Keratinocyte (primary cell): ENCODE measurements around the gene CD3E. TPM values are rescaled to one million over a fixed set of nuclear protein-coding genes. Genes with fewer than 3 reads are reported as not detected.

Experiments used
- DNase-seq: peaks from one replicate; pipeline ENCODE4 v3.0.0-alpha.2; 2011; ENCODE audit warnings: low read depth, missing footprints, low spot score
- FAIRE-seq: peaks from 2 replicates; lab custom pipeline; 2011; peaks lifted over from hg19 to GRCh38; lab: Jason Lieb, UNC
- H2AFZ ChIP-seq: 2 replicates; pipeline ENCODE4 v1.6.0; 2012; ENCODE audit warnings: low read length, control low read depth, inconsistent platforms; ENCODE audit not compliant: control insufficient read depth
- H3K27ac ChIP-seq: 2 replicates; pipeline ENCODE4 v1.5.1; 2011; ENCODE audit warnings: low read length; ENCODE audit not compliant: control insufficient read depth, insufficient read depth
- H3K27me3 ChIP-seq: 3 replicates; pipeline ENCODE4 v1.6.0; 2011; ENCODE audit warnings: low read length; ENCODE audit not compliant: control insufficient read depth, insufficient read depth; ENCODE audit errors: extremely low read depth
- H3K36me3 ChIP-seq, 2 experiments: 2 replicates in 1 of 2; 3 replicates in 1 of 2; pipeline ENCODE4 v1.5.1; 2011; ENCODE audit warnings: low read length in 2 of 2, mild to moderate bottlenecking in 1 of 2; ENCODE audit not compliant: control insufficient read depth in 2 of 2, insufficient read depth in 2 of 2; ENCODE audit errors: extremely low read depth in 1 of 2
- H3K4me1 ChIP-seq: 3 replicates; pipeline ENCODE4 v1.5.1; 2011; ENCODE audit warnings: low read length; ENCODE audit not compliant: control insufficient read depth, insufficient read depth; ENCODE audit errors: extremely low read depth
- H3K4me2 ChIP-seq: 3 replicates; pipeline ENCODE4 v1.6.0; 2011; ENCODE audit warnings: low read depth, low read length; ENCODE audit not compliant: control insufficient read depth, insufficient read depth; ENCODE audit errors: extremely low read depth
- H3K4me3 ChIP-seq, 3 experiments: fragments of 200-600 bp in 1 of 3; sonication (generic) in 1 of 3; 2 replicates in 2 of 3; 3 replicates in 1 of 3; pipeline ENCODE4 v1.5.1; 2011 to 2016; ENCODE audit warnings: low read length in 3 of 3, mild to moderate bottlenecking in 3 of 3, control low read depth in 2 of 3, inconsistent platforms in 1 of 3, low read depth in 1 of 3, mixed read lengths in 1 of 3, mixed run types in 1 of 3, moderate library complexity in 1 of 3; ENCODE audit not compliant: control insufficient read depth in 2 of 3, insufficient read depth in 2 of 3; ENCODE audit errors: extremely low read depth in 1 of 3
- H3K79me2 ChIP-seq: 2 replicates; pipeline ENCODE4 v1.6.0; 2012; ENCODE audit warnings: low read length; ENCODE audit not compliant: control insufficient read depth, insufficient read depth
- H3K9ac ChIP-seq: 3 replicates; pipeline ENCODE4 v1.6.0; 2011; ENCODE audit warnings: low read length; ENCODE audit not compliant: control insufficient read depth, insufficient read depth; ENCODE audit errors: extremely low read depth
- H3K9me1 ChIP-seq: 3 replicates; pipeline ENCODE4 v1.6.0; 2011; ENCODE audit warnings: low read length; ENCODE audit not compliant: control insufficient read depth, insufficient read depth; ENCODE audit errors: extremely low read depth
- H3K9me3 ChIP-seq: 2 replicates; pipeline ENCODE4 v1.5.1; 2012; ENCODE audit warnings: low read depth, low read length; ENCODE audit not compliant: control insufficient read depth
- H4K20me1 ChIP-seq: 3 replicates; pipeline ENCODE4 v1.6.0; 2011; ENCODE audit warnings: low read length; ENCODE audit not compliant: control insufficient read depth, insufficient read depth; ENCODE audit errors: extremely low read depth
- EZH2 ChIP-seq: IDR thresholded peaks from one replicate; pipeline ENCODE4 v1.6.1; 2012; ENCODE audit warnings: inconsistent platforms, mild to moderate bottlenecking, low read length, moderate library complexity
- dilution Hi-C: fragments of 300-500 bp; cut with MboI; formaldehyde crosslinking; loops from one replicate; pipeline ENCODE4 v1.7.0; 2020; ENCODE audit warnings: low sequenced_read_pairs; ENCODE audit not compliant: extremely low pct_ligation_motif_present
- polyA plus RNA-seq, 5 experiments: library from polyadenylated mRNA; depleted of rRNA in 3 of 5; stranded (reverse) in 3 of 5; stranded (forward) in 1 of 5; unstranded in 1 of 5; fragments of >200 nt; gene quantifications; 1 replicate in 1 of 5; 2 replicates in 3 of 5; 3 replicates in 1 of 5; pipeline versions ENCODE4 v1.2.1 to v1.2.3, GENCODE V29; 2011 to 2012; ENCODE audit warnings: missing spikeins in 2 of 5, low read depth in 1 of 5, low replicate concordance in 1 of 5
- TF ChIP-seq, protein P1 (sequence below), 3 experiments: IDR thresholded peaks in 1 of 3; conservative IDR thresholded peaks in 1 of 3; optimal IDR thresholded peaks in 1 of 3; 2 replicates in 2 of 3; 3 replicates in 1 of 3; pipeline versions ENCODE3 to v1.5.1; 2011; ENCODE audit warnings: low read length in 3 of 3, mild to moderate bottlenecking in 3 of 3, moderate library complexity in 2 of 3, control low read depth in 1 of 3, inconsistent platforms in 1 of 3; ENCODE audit not compliant: insufficient read depth in 2 of 3; ENCODE audit errors: extremely low read depth in 1 of 3

Gene CD3E
- polyA plus RNA-seq, 1 donor (not counting 4 experiments of a cell fraction or from before 2014, with no cell fraction given), result not detected

DNA sequence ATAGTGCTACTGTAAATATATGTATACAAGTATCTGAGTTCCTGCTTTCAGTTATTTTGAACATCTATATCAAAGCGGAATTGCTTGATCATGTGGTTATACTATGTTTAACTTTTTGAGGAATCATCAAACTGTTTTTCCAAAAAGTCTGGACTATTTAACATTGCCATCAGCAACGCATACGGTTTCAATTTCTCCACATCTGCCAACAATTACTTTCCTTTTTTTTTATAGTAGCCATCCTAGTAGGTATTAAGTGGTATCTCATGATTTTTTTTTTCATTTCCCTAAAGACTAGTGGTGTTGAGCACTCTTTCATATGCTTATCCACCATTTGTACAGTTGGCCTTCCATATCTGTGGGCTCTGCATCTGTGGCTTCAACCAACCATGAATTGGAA lies 53.5 kb downstream of the CD3E start:
- no peaks in the 10 kb centered on the region for H4K20me1 ChIP-seq
- dilution Hi-C loops, result no loop called here

DNA sequence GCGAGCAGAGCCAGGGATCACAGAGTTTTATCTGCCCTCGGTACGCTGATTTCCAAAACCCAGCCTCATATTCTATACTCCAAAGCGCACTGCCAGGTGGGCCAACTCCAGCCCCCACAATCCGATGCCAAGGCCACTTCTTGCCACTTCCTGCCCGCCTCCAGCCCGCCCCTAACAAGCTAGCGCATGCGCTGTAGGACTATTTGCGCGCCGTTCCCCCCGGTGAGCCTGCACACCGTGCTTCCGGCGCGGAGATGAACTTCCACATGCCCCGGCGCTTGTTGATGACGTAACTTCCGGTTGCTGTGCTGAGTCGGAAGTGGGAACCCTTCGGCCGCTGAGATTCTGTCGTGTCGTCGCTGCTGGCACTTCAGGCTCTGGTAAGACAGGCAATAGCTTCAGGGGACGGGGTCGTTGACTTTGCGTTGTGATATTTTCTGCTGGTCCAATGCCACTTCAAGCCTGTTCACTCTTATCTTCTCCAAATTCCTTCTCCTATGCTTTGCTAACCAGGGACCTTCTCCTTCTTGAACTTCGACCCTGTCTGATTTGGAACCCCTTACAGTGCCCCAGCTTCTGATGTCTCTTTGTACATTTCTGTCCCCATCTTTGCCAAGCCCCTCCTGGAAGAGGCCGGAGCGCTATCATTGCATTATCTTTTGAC lies 54.9 kb downstream of the CD3E start, which contains the start of gene UBE4A:
Gene UBE4A, plus strand, starts transcription at position 306 of the 664 bp plus-strand sequence. CDS start 5,481 bp downstream, outside the sequence.
- H3K9me3 ChIP-seq, result no peaks in the 10 kb centered on the region
- dilution Hi-C loops, result no loop called here
- peaks cover 43% of the 10 kb centered on the region for H3K79me2 ChIP-seq
- FAIRE-seq (peak; percentile 91), DNase-seq (peak; percentile 71)
- H3K4me2 ChIP-seq, result peak within 1 kb of the TSS; percentile 100
- TF ChIP-seq EZH2, result no peak
- TF ChIP-seq, protein P1, sequence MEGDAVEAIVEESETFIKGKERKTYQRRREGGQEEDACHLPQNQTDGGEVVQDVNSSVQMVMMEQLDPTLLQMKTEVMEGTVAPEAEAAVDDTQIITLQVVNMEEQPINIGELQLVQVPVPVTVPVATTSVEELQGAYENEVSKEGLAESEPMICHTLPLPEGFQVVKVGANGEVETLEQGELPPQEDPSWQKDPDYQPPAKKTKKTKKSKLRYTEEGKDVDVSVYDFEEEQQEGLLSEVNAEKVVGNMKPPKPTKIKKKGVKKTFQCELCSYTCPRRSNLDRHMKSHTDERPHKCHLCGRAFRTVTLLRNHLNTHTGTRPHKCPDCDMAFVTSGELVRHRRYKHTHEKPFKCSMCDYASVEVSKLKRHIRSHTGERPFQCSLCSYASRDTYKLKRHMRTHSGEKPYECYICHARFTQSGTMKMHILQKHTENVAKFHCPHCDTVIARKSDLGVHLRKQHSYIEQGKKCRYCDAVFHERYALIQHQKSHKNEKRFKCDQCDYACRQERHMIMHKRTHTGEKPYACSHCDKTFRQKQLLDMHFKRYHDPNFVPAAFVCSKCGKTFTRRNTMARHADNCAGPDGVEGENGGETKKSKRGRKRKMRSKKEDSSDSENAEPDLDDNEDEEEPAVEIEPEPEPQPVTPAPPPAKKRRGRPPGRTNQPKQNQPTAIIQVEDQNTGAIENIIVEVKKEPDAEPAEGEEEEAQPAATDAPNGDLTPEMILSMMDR (optimal IDR thresholded peaks at IDR 0.05 in 1 of 3, IDR thresholded peaks at IDR 0.05 in 1 of 3, conservative IDR thresholded peaks at IDR 0.05 in 1 of 3; ENCODE audit: extremely low read depth in 1 of 3, insufficient read depth in 2 of 3, low read length in 3 of 3), result no peak
- H2AFZ ChIP-seq, result peak within 1 kb of the TSS; percentile 99
- no peaks in the 10 kb centered on the region for H4K20me1 ChIP-seq
- H3K27ac ChIP-seq, result peak within 1 kb of the TSS; percentile 90
- no peaks in the 10 kb centered on the region for H3K27me3 ChIP-seq
- peaks cover 10% of the 10 kb centered on the region for H3K4me1 ChIP-seq
- no peaks in the 10 kb centered on the region for H3K9me1 ChIP-seq
- H3K36me3 ChIP-seq, result peaks cover 0 to 6% of the 10 kb centered on the region in 2 experiments
- peak within 1 kb of the TSS; percentile 87 for H3K9ac ChIP-seq
- peak within 1 kb of the TSS; percentile 86 to 99 (median 95) for H3K4me3 ChIP-seq

More for the DNA sequence above, 53.5 kb downstream of the CD3E start:
- H2AFZ ChIP-seq, result no peak overlapping the region
- no peak overlapping the region for H3K4me2 ChIP-seq
- no peak overlapping the region for H3K9ac ChIP-seq
- FAIRE-seq (no peak), DNase-seq (no peak)
- H3K9me1 ChIP-seq, result no peaks in the 10 kb centered on the region
- TF ChIP-seq, protein P1 (optimal IDR thresholded peaks at IDR 0.05 in 1 of 3, IDR thresholded peaks at IDR 0.05 in 1 of 3, conservative IDR thresholded peaks at IDR 0.05 in 1 of 3; ENCODE audit: extremely low read depth in 1 of 3, insufficient read depth in 2 of 3, low read length in 3 of 3), result no peak
- no peak for TF ChIP-seq EZH2
- H3K36me3 ChIP-seq, result no peaks in the 10 kb centered on the region
- peaks cover 35% of the 10 kb centered on the region for H3K79me2 ChIP-seq
- no peak overlapping the region for H3K27ac ChIP-seq
- H3K4me1 ChIP-seq, result peaks cover 10% of the 10 kb centered on the region
- no peaks in the 10 kb centered on the region for H3K27me3 ChIP-seq
- no peak overlapping the region for H3K4me3 ChIP-seq
- no peaks in the 10 kb centered on the region for H3K9me3 ChIP-seq
